GM12873 (cell line): ENCODE results near the gene RASGRF1.

ENCODE experiments used
- CTCF ChIP-seq: IDR thresholded peaks from 2 replicates; pipeline ENCODE4 v1.5.1; 2012; ENCODE audit warnings: low read depth, mild to moderate bottlenecking, moderate library complexity, low read length, control low read depth; ENCODE audit not compliant: insufficient read depth; ENCODE audit errors: missing control alignments

Gene RASGRF1

GRCh38 chr15:79090487-79091203 is at the start of gene RASGRF1:
Gene RASGRF1 (minus strand): TSS chr15:79090780. CDS start chr15:79090498, 282 bp downstream.
- TF ChIP-seq CTCF, result no peak

- TF ChIP-seq CTCF, result no peak
These were observed 46.0 kb upstream of the RASGRF1 start for GRCh38 chr15:79136434-79137046.

- TF ChIP-seq CTCF, result no peak
These were observed 42.7 kb upstream of the RASGRF1 start for GRCh38 chr15:79133309-79133708.

GRCh38 chr15:79132770-79133169 is 42.2 kb upstream of the RASGRF1 start:
- TF ChIP-seq CTCF, result no peak

- TF ChIP-seq CTCF, result no peak
These were observed 41.8 kb upstream of the RASGRF1 start for GRCh38 chr15:79132361-79132760.

- peak; percentile 43 for TF ChIP-seq CTCF
These were observed 40.1 kb upstream of the RASGRF1 start for GRCh38 chr15:79130535-79131130.

- TF ChIP-seq CTCF, result no peak
These were observed 38.7 kb upstream of the RASGRF1 start for GRCh38 chr15:79129235-79129634.
